NOMO-1 treated with dmso at 0.1 percent for 144 hours (cell line): ENCODE data around the gene RCHY1.
"Not testable (repeated sequence)": the region's sequence is repeated elsewhere in the genome, so short reads cannot be mapped to it uniquely, and the experiment has no call there.

Experiments used
- DNase-seq: peaks from one replicate; lab custom pipeline; 2025; ENCODE audit not compliant: unreplicated experiment; lab: John Stamatoyannopoulos, UW

RCHY1 gene

DNA sequence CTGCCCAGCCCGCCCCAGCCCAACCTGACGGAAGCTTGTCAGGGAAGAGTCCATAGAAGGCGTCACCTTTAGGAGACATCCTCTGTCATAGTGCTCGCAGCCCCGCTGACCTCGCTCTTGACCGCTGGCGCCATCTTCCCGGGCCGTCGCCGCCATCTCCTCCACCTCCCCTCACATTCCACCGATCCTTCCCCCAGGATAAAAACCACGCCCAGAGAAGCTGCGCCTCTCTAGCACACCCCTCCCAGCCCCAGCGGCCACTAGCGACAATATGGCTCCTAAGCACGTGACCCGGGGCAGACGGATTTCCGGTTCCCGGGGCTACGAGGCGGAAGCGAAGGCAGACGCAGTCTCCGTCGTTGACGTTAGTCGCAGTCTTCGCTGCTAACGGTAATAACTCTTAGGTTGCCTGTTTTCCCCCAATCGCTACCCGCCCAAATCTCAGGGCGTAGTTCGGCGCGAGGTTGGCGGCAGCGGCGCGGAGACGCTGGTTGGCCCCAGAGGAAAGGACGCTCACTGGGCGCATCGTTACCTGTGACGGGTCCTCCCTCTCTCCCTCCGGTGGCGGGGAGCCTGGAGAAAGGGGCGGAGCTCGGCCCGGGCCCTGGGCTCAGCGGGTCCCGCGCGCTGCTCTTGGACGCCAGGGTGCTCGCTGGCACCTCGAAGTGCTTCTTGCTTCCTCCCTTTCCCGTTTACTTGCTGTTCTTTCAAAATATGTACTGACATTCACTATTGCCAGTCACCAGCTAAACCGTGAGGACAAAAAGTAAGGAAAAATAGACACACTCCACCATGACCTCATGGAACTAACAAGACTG lies at the start of gene RCHY1, which contains the start of gene THAP6:
TSS of gene RCHY1 (minus strand) at position 273 of the 818 bp plus-strand sequence. CDS start at position 156, 117 bp downstream.
TSS of gene THAP6 (plus strand) at position 343 of the 818 bp plus-strand sequence. CDS start 980 bp downstream, outside the sequence.
- peak; percentile 97 for DNase-seq

DNA sequence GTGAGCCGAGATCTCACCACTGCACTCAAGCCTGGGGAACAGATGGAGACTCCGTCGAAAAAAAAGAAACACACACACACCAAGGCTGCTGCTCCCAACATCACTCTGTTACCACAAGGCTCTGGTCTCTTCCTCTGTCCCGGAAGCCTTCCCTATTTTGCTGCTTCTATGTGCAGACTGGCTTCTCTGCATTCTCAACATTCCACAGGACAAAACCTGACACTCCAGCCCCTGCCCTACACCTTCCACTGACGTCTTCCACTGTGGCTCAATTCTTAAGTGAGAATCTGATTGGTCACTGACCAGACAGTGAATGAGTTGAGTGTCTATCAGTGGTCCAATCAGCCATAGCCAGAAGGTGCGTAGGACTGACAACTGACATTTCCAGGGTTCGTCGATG lies 47.6 kb upstream of the RCHY1 start:
- no peak for DNase-seq

DNA sequence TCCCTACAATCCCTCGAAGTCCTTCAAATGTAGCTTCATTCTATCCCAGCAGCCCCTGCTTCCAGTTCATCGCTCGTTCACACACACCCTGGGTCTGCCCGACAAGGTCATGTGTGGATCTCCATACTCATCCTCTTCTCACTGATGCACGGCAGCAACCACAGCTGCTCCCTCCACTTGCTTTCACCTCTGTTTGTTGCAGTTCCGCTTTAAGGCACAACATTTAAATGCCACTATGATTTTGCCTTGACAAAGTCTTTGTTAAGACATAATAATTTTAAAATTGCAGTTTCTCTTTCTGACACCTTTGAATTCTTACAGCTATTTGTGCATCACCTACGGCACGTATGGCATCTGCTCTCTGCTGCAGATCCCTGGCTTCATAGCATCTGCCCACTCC lies 43.5 kb upstream of the RCHY1 start:
- no peak for DNase-seq

DNA sequence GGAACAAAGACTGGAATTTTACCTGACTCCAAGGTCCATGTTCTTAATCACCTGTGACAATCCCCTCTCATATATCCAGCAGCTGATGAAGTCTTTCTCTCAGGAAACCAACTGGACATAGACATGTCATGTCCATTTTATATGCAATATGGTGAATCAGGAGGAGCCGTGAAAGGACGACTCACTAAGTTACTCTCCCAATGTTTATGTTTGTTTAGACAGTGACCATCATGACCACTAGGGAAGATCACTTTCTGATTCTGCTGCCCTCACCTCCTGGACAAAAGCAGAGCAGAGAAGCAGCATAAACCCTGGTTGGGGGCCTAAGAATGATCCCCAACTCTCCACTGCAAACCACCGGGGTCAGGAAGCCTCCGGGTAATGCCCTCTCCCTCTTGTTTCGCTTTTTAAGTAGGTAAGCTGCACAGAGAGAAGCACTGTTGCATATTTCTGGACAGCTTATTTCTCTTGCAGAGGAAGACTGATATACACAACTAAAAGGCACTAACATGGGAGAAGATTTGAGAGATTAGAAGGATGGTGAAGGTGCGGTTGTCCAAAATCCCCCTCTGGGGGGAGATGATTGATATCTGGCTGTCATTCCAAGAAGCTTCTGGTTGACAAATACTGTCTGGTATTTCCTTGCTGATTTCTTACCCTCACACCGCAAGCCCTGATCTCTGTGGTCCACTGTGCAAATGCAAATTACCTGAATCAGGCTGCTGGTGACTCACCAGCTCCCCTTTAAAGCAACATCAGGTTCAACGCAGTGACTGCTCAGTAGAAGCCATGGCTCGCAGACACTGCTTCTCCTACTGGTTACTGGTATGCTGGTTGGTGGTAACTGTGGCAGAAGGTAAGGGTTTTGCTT lies 41.3 kb upstream of the RCHY1 start, which contains the start of gene ODAPH:
TSS of gene ODAPH (plus strand) at position 773 of the 871 bp plus-strand sequence. CDS start at position 790, 17 bp downstream.
- DNase-seq, result no peak

DNA sequence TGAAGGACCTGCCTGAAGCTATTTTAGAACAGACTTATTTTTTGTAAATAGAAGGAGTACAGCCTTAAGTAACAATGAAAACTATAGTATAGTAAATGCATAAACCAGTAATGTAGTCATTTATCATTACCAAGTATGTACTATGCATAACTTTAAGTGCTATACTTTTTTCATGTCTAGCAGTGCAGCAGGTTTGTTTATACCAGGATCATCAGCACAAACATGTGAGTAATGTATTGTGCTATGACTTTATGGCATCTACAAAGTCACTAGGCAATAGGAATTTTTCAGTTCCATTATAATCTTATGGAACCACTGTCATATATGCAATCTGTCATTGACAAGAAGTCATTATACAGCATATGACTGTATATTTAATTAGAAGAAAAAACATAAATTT lies 38.2 kb upstream of the RCHY1 start:
- no peak for DNase-seq

DNA sequence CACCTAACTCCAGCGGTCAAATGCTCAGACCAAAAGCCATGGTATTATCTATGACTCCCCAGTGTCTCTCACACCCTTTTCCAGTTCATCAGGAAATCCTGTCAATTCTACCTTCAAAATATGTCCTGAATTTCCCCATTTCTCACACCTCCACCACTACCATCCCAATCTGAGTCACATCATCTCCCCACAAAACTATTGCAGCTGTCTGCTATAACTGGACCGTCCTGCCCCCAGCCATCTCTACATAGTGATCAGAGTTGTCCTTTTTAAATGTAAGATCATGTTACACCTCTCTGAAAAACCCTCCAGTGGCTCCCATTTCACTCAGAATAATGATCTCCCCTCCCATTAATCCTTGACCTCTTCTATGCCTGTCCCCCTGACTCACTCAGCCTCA lies 34.8 kb upstream of the RCHY1 start:
- DNase-seq, result no peak

DNA sequence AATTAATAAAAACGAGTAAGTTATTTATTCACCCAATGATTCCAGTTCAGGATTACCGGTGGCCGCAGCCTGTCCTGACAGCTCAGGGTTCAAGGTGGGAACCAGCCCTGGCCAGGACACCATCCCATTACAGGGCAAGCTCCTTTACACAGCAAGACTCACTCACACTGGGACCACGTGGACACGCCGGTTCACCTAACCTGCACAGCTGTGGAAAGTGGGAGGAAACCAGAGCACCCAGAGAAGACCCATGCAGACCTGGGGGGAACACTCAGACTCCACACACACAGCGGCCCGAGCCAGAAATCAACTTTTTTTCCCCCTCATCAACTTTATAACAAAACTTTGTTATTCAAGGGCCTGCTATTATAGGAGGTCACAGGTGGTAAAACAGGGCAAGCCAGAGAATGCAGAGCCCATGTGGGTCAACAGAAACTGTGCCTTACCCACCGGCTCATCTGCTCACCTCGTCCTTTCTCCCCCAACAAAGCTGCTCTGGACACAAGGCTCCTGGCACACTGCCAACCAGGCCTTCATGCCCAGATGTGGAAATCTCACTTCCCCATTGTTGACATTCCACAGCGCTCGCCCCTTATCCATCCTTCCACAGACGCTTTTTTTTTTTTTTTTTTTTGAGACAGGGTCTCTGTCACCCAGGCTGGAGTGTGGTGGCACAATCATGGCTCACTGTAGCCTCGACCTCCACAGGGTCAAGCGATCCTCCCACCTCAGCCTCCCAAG lies 33.6 kb upstream of the RCHY1 start:
- DNase-seq, result no peak

DNA sequence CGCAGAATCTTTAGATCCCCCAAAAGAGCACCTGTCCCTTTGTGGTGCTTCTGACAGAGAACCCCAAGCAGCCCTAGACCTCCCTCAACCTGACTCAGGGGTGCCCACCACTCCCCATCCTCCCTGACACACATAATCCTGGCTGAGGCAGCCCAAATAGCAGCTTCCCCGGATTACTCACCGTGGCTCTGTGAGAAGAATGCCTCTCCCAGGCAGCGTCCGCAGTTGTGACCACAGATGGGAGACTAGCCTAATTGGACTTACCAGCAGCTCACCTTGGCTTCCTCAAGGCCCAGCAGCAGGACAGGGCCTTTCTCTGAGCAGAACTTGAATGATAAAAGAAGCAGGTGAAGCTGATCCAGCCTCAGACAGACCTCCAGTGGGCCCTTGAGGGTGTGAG lies 31.3 kb upstream of the RCHY1 start:
- no peak for DNase-seq

DNA sequence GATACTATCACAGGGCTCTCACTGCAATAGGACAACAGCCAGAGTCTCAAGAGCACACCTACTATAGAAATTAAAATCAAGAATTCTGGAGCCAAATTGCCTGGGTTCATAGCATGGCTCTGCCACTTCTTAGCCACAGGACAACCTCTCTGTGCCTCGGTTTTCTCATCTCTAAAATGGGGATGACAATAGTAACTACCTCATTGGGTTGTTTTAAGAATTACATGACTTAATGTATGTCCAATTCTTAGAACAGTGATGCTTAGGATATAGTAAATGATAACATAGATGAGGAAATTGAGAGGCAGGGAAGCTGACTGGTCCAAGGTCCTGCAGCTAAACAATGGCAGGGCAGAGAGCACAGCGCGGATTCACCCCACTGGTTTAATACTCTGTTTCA lies 30.7 kb upstream of the RCHY1 start:
- no peak for DNase-seq

DNA sequence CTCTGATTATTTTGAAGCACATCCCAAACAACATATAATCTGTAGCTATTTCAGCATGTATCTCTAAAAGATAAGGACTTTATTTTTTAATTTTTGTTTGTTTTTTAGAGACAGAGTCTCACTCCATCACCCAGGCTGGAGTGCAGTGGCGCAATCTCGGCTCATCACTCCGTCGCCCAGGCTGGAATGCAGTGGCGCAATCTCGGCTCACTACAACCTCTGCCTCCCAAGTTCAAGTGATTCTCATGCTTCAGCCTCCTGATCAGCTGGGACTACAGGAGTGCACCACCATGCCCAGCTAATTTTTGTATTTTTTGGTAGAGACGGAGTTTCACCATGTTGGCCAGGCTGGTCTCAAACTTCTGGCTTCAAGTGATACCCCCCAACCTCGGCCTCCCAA lies 30.0 kb upstream of the RCHY1 start:
- DNase-seq, result not testable (repeated sequence)

DNA sequence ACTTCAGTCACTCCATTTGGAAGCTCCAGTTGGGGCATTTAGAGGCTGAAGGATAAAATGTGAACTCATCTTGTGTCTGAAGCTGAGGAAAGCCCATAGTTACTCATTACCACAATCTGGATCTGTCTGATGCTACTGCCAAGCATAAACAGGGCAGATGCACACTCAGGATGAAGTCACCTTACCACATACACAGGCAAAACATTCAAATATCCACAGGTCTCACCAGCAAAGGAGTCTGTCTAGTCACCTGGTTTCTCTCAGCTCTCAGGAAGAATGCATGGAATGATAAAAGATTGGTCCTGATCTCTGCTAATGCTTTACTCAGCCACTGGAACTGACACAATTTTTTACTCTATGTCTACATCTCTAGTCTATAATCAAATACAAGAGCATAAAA lies 28.6 kb upstream of the RCHY1 start:
- no peak for DNase-seq

DNA sequence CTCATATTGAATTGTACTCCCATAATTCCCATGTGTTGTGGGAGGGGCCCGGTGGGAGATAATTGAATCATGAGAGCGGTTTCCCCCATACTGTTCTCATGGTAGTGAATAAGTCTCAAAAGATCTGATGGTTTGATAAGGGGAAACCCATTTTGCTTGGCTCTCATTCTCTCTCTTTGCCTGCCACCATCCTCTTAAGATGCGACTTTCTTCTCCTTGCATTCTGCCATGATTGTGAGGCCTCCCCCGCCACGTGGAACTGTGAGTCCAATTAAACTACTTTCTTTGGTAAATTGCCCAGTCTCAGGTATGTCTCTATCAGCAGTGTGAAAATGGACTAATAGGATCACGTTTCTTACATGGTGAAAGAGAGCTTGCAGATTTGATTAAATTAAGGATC lies 23.1 kb upstream of the RCHY1 start:
- not testable (repeated sequence) for DNase-seq

DNA sequence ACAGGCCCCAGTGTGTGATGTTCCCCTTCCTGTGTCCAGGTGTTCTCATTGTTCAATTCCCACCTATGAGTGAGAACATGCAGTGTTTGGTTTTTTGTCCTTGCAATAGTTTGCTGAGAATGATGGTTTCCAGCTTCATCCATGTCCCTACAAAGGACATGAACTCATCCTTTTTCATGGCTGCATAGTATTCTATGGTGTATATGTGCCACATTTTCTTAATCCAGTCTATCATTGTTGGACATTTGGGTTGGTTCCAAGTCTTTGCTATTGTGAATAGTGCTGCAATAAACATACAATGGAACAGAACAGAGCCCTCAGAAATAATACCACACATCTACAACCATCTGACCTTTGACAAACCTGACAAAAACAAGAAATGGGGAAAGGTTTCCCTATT lies 19.7 kb upstream of the RCHY1 start:
- DNase-seq, result not testable (repeated sequence)

DNA sequence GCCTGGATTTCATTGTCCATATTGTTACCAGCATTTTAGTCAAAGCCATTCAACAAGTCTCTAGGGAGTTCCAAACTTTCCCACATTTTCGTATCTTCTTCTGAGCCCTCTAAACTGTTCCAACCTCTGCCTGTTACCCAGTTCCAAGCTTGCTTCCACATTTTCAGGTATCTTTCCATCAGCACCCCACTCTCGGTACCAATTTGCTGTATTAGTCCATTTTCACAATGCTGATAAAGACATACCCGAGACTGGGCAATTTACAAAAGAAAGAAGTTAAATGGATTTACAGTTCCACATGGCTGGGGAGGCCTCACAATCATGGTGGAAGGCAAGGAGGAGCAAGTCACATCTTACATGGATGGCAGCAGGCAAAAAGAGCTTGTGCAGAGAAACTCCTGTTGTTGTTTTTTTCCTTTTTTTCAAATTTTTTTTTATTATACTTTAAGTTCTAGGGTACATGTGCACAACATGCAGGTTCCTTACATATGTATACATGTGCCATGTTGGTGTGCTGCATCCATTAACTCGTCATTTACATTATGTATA lies 19.2 kb upstream of the RCHY1 start:
- not testable (repeated sequence) for DNase-seq

DNA sequence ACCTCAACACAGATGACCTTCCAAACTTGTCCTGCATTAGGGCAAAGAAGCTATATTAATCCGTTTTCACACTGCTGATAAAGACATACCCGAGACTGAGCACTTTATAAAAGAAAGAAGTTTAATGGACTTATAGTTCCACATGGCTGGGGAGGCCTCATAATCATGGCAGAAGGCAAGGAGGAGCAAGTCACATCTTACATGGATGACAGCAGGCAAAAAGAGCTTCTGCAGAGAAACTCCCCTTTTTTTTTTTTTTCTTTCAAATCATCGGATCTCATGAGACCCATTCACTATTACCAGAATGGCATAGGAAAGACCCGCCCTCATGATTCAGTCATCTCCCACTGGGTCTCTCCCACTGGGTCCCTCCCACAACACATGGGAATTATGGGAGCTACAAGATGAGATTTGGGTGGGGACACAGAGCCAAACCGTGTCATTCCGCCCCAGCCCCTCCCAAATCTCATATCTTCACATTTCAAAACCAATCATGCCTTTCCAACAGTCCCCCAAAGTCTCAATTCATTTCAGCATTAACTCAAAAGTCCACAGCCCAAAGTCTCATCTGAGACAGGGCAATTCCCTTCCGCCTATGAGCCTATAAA lies 17.4 kb upstream of the RCHY1 start:
- DNase-seq, result not testable (repeated sequence)

DNA sequence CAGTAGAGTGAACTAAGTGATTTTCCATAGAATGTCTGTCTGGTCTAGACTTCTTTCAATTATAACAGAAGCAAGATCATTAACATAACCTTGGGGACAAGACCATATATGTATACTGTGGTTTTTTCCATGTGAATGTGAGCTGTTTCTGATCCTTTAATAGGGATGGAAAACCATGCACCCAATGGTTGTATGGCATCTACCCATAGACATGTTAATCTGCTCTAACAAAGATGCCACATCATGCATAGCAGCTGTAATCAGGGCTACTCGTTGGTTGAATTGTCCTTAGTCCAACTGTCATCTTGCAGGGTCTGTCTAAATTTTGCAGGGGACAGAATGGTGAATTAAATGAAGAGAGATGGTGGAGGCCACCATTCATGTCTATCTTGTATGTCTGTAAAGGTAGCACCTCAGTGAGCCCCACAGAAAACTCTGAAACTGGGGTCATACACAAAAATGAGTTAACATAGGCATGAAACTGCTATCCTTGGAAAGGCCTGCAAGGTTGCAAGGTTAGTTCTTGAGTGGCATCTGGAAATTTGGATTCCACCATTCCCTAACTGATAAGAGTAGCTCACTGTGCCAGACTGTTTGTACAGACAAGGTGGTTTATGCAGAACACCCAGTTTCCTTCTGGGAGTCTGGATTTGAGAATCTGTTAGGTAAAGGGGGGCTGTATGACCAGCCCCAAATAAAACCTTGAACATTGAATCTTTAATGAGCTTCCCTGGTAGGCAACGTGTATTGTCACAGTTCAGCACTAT lies 16.5 kb upstream of the RCHY1 start:
- no peak for DNase-seq

DNA sequence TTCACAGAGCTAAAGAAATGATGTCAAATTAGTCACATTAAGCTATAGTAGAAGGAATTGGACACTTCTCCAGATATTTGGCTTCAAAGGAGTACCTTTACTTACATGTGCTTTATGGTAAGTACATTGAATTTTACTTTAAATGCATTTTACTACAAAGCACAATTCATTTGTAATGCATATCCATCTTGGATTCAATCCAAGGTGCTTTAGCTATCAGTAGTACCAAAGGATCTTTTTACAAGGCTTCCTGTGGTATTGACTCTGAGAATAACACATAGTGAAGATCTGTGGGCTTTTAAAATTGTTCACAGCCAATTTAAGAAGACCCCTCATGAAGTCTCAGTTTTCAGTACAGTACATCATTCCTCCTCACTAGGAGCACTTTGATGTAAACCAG lies 13.3 kb upstream of the RCHY1 start:
- no peak for DNase-seq

DNA sequence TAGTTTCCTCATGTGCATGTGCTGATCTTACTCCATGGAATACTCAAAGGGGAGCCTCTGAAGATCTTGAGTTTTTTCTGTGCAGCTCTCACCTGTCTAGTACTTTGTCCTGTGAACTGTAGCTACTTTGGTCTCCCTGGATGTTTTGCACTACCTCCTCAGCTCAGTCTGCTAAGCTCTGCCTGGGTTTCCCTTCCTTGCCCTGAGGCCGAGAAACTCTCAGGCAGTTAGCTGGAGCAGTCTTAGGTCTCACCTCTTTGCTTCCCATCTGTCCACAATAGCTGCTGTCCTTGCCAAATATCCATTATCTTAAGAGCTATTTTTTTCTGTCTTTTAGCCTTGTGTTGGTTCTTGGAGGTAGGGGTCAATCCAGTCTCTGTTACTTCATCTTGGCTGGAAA lies 11.7 kb upstream of the RCHY1 start:
- no peak for DNase-seq

DNA sequence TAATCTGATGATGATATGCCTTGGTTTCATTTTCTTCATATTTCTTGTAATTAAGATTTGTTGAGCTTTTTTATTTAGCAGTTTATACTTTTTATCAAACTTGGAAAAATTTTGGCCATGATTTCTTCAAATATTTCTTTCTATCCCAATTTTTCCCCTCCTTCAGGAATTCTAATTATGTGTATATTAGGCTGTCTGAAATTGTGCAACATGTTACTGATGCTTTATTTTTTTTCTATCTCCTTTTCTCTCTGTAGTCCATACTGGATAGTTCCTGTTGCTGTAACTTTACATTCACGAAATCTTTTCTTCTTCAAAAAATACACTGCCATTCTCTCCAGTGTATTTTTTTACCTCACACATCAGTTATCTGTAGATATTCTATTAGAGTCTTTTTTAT lies 10.9 kb upstream of the RCHY1 start:
- DNase-seq, result no peak

DNA sequence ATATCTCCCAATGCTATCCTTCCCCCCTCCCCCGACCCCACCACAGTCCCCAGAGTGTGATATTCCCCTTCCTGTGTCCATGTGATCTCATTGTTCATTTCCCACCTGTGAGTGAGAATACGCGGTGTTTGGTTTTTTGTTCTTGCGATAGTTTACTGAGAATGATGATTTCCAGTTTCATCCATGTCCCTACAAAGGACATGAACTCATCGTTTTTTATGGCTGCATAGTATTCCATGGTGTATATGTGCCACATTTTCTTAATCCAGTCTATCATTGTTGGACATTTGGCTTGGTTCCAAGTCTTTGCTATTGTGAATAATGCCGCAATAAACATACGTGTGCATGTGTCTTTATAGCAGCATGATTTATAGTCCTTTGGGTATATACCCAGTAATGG lies 5.2 kb upstream of the RCHY1 start:
- DNase-seq, result not testable (repeated sequence)
